ENCODE results near the gene CASP10. TPM values are rescaled to one million over a fixed set of nuclear protein-coding genes. Genes with fewer than 3 reads are reported as not detected.

The CASP10 gene
- total RNA-seq, 2 experiments from 2014 or later = 40.7 to 42.8 TPM

GRCh38 chr2:201275990-201276389 lies 93.0 kb downstream of the CASP10 start:
- no peak overlapping the region for H3K4me3 Mint-ChIP-seq
- DNase-seq (no peak), ATAC-seq (peak; percentile 27)
- H3K9me3 Mint-ChIP-seq (ENCODE audit: insufficient read depth) = no peaks in the 10 kb centered on the region
- H3K27me3 Mint-ChIP-seq (ENCODE audit: low read depth) = no peaks in the 10 kb centered on the region
- POLR2A ChIA-PET = interaction anchor here (1.4 to 3.2 kb wide), 2 partner anchors 9 to 12 kb away, joined by 3 to 11 read pairs; no protein-coding TSS in a partner anchor
- peaks cover 83% of the 10 kb centered on the region for H3K36me3 Mint-ChIP-seq (ENCODE audit: low read depth)
- H3K4me1 Mint-ChIP-seq (ENCODE audit: low read depth) = peaks cover 31% of the 10 kb centered on the region
- CTCF ChIA-PET = interaction anchor here (1.5 to 1.7 kb wide), 2 partner anchors 14 to 93 kb away, joined by 4 to 5 read pairs; partner anchors contain the start of gene CASP10
- H3K27ac Mint-ChIP-seq = peak overlapping the region; percentile 12

GRCh38 chr2:201276511-201276910 lies 93.6 kb downstream of the CASP10 start:
- ChIA-PET POLR2A (interaction anchor here (1.0 to 3.2 kb wide), 3 partner anchors 9 to 16 kb away, joined by 3 to 11 read pairs (median 4); partner anchors contain the start of gene CASP8), CTCF (interaction anchor here (1.2 to 2.1 kb wide), 4 partner anchors 12 to 40 kb away, joined by 3 to 6 read pairs (median 4); partner anchors contain the start of gene CASP8)
- Mint-ChIP-seq H3K27me3 (ENCODE audit: low read depth) (no peaks in the 10 kb centered on the region), H3K36me3 (ENCODE audit: low read depth) (peaks cover 80% of the 10 kb centered on the region), H3K4me1 (ENCODE audit: low read depth) (peaks cover 28% of the 10 kb centered on the region), H3K9me3 (ENCODE audit: insufficient read depth) (no peaks in the 10 kb centered on the region), H3K4me3 (no peak overlapping the region), H3K27ac (peak overlapping the region; percentile 12)
- ATAC-seq = no peak
- DNase-seq = no peak

Other genes with a start within 250 kb of the CASP10 start
- 10 to 100 TPM; 47.4 to 57.2 TPM for gene ORC2, start 219.5 kb upstream of the CASP10 start, total RNA-seq
- 10 to 100 TPM; 35.9 to 40.2 TPM for gene HYCC2, start 111.5 kb upstream of the CASP10 start, total RNA-seq
- 100 to 1,000 TPM; 167 to 173 TPM for gene NDUFB3, start 111.1 kb upstream of the CASP10 start, total RNA-seq
- gene CFLAR, start 67.0 kb upstream of the CASP10 start, total RNA-seq = 10 to 100 TPM; 90.4 to 95.0 TPM
- 10 to 100 TPM; 62.7 to 63.2 TPM for gene CASP8, start 77.4 kb downstream of the CASP10 start, total RNA-seq
- 1 to 10 TPM; 2.8 to 3.0 TPM for gene FLACC1, start 174.2 kb downstream of the CASP10 start, total RNA-seq

All from activated CD8-positive, alpha-beta T cell treated with anti-CD3 and anti-CD28 coated beads, Interleukin-2, amount 10 ng/mL, durations not matched to agents 7 days and 5 days (primary cell).